ELF-1 (cell line): ENCODE results near the gene C16orf74.

Experiments used
- DNase-seq: peaks from one replicate; pipeline ENCODE4 v3.0.0-alpha.2; 2016; ENCODE audit warnings: low read depth, low spot score

Gene C16orf74

DNA sequence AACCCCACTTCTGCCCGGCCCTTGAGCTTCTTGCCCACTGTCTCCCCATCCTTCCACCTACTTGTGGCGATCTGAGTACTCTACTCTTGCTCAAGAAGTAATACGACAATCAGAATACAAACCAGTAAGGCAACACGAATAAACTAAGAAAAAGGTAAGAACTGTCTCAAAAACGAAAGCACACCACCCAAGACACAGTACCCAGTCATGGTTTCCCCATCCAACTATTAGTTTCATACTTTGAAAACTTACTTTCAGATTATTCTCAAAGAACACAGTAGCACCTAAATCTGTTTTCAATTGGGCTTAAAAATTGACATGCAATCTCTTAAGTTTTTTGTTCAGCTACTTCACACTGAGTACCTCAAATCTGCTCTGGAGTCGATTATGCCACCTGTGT, 76.1 kb downstream of the C16orf74 start:
- no peak for DNase-seq

DNA sequence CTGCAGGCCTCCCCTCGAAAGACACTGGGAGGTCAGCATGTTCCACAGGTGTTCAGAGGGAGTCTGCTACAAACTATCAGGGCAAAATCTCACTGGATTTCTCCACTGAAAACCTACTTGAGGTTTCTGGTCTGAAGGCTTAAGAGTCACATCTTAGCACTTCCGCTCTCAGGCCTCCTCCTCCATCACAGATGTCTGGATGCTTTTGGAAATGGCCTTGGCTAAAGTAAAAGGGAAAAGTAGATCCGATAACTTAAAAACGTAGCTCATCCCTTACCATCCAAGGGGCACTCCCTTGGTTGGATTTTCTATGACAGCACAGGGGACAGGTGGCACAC, 76.5 kb downstream of the C16orf74 start:
- no peak for DNase-seq

DNA sequence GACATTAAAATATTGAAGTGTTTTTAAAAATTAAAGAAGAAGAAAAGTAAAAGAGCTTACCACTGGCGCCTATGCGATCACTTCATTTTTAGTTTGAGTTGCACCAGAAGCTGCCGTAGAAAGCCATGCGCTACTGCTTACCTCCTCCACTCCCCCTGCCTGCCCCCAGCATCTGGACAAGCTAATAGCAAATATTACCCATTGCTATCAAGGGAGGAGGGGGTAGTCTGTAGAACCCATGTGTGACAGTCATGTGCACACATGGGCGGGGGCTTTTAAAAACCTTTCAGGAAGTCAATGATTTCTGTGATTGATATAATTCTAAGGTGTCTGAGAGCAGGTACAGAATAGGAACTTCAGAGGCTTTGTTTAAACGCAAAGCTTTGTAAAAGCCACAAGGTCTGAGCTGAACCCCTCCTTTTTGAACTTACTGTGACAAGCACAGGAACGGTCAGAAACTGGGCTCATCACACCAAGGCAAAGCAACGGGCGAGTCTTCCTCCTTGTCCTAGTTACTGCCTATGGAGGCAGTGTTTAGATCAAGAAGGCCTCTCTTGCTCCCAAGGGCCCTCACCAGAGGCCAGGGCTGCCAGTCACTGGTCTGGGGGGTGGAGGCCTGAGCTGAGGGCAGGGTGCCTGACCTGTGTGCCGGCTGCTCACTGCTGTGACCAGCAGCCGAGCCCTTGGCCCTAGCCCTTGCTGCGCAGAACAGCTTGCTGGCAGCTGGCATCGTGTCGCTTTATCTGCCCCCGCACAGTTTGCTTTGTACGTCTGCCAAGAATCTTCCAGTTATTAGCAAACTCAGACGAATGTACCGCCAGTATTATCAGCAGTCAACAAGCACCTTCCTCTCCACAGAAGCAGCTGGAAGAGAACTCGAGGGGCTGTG, 77.1 kb downstream of the C16orf74 start:
- no peak for DNase-seq

DNA sequence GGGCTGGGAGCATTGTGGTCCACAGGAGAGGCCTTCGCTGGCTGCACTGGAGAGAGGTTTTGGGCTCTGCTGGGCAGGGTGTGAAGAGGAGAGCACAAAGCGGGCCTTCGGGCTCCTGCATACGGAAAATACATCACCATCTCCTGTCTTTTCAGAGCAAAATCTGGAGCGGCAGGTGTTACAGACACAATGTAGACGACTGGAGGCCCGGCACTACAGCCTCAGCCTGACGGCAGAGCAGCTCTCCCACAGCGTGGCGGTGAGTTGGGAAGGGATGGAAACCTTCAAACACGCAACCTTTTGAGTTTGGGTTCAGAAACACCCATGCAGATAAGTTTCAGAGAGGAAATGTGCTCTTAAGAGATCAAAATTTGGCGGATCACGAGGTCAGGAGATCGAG, 80.1 kb downstream of the C16orf74 start:
- DNase-seq: no peak

DNA sequence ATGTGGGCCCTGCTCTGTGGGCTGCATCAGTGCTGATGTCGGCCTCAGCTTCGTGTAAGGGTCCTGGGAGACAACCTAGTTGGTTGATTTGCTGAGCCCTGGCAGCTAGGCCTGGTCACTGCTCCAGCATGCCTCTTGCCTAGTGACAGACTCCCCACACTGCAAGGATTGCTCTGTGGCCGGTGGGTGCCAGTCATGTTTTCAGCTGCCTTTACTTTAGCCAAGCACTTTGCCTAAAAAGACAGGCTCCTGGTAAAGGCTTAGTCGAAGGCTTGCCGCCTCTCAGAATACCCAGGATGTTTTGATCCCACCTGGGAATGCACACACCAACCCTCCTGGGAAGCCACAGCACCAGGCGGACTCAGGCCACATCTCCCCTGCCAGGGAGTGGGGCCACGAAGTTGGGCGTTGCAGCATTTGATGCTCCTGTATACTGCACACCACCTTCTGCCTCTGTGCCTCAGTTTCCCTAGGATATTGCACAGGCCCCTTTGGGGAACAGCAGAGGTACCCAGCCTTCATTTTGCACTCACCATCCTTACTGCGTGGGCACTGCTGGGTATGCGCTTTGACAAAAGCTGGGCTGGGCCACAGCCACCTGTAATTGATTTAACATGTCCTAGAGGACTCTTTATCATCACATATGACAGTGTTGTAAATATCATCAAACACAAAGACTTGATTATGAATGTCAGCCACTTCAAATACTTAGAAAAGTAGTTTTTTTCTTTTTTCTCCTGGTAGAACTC, 82.0 kb downstream of the C16orf74 start:
- DNase-seq: no peak

DNA sequence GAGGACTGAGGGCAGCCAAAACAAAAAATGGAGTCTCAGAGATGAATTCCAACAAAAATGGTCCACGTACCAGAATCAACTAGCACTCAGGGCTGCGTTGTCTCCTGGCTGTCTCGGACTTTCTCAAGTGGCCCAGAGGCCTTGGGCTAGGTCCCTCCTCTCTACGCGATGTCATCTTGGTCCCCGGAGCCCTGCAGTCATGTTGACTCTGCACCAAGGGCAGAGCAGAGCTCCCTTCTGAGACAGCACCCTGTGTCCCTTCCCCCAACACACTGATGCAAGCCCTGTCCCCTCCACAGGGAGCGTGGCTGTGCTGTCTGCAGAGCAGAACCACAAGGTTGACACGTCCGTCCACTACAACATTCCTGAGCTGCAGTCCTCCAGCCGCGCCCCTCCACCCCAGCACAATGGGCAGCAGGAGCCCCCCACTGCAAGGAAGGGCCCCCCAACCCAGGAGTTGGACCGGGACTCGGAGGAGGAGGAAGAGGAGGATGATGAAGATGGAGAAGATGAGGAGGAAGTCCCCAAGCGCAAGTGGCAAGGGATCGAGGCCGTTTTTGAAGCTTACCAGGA, 83.0 kb downstream of the C16orf74 start:
- no peak for DNase-seq

DNA sequence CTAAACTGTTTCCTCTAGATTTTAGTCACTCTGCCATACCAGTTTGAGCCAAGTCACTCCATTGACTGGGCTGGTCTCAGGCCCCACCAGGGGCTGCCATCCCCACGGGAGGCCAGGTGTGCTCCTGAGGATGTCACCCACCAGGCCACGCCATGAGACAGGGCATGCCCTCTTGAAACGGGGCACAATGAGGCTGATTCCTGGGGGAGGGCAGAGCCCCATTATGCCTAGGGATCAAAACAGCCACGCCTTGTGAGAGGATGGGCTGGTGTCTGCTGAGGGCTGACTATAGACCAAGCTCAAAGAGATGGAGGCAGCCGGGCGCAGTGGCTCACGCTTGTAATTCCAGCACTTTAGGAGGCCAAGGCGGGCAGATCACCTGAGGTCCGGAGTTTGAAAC, 83.6 kb downstream of the C16orf74 start:
- no peak for DNase-seq

DNA sequence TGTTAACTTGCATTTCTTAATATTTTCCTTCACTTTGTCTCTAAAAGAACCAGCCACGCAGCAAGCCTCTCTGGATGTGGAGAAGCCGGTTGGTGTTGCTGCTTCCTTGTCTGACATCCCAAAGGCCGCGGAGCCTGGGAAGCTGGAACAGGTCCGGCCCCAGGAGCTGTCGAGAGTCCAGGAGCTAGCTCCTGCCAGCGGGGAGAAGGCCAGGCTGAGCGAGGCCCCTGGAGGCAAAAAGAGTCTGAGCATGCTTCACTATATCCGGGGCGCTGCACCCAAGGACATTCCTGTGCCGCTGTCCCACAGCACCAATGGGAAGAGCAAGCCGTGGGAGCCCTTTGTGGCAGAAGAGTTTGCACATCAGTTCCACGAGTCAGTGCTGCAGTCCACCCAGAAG, 85.0 kb downstream of the C16orf74 start:
- DNase-seq: no peak

DNA sequence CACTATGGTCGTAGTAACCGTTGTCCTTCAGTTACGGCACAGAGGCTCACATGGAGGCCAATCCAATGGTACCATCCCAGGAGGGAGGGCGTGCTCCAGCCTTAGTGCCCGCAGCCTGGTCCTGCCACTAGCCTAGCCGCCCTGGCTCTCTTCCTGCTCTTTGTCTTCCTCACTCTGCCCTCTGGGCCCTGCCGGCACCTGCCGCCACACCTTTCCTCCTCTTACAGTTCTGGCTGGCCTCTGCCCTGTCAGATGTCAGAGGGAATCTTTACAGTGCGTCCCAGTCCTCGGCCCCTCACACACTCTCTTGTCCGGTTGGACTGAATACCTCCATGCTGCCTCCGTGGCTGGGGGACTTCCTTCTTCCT, 85.5 kb downstream of the C16orf74 start:
- no peak for DNase-seq

DNA sequence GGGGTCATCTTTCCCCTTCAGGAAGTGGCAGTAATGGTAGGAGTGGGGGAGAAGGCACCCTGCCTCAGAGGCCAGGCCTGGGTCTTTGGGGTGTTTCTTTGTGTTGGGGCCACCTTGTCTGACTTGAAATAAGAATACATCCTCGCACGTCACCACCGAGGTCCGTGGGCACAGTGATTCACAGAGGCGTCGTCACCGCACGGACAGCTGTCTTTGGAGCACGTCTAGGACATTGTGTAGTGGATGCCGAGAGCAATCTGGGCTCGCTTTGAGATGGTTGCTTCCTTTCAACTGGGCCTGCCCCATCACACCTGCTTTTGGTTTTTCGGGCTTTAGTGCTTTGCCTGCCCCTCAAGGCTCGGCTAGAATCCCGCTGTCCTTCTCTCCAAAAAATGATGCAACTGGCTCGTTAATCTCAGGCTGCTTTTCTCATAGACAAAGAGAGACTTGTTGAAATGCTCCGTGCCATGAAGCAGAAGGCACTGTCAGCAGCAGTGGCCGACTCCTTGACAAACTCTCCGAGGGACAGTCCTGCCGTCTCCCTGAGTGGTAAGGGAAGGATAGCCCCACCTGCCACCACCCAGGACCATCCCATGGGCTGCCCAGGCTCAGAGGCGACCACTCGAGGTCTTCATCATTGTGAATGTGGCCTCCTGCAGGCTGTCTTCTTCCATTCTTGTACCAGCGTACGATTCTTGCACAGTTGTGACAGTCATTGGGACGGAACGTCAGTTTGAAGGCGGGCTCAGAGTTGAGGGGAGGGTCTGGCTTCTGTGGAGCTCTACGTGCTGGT, 86.1 kb downstream of the C16orf74 start:
- DNase-seq: no peak

DNA sequence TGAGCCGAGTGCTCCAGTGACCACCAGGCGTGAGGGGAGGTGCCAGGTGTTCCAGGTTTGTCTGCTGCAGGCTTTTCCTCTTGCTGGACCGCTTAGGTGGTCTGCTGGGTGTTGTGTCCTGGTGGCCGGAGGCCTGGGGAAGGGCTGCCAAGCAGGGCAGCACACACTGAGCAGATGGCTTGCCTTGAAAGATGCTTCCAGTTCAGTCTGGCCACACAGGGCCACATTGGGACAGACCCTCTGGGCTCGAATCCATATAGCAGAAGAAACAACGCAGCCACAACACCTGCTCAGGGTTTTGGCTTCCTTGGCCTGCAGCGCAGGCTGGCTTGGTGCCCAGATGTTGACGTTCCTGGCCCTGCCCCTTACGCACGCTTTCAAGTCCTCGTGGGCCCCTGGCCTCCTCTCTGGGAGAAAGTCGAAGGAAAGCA, 87.0 kb downstream of the C16orf74 start:
- no peak for DNase-seq

DNA sequence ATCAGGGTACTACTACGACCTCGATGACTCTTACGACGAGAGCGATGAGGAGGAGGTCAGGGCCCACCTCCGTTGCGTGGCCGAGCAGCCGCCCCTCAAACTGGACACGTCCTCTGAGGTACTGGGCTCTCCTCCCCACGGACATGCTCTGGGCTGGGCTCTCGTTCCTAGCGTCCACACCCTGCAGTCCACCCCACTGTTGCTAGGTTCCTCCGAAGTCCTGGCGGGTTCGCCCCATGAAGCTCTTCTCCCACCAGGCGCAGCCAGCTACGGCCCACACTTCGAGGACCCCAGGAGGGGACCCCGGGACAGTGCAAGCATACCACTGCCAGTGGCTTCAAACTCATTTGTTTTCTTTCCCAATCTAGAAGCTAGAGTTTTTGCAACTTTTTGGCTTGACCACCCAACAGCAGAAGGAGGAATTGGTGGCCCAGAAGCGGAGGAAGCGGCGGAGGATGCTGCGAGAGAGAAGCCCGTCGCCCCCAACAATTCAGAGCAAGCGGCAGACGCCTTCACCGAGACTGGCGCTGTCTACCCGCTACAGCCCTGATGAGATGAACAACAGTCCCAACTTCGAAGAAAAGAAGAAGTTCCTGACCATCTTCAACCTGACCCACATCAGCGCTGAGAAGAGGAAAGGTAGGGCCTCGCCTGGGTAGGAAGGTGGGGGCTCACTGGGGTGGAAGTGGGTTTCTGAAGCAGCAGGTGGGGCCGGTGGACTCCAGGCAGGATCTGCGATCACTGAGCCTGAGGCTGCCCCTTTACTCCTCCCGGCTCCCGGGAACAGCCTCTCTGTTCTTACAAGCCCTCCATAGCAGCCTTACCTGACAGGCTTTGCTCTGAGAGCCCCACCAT, 87.7 kb downstream of the C16orf74 start:
- no peak for DNase-seq

DNA sequence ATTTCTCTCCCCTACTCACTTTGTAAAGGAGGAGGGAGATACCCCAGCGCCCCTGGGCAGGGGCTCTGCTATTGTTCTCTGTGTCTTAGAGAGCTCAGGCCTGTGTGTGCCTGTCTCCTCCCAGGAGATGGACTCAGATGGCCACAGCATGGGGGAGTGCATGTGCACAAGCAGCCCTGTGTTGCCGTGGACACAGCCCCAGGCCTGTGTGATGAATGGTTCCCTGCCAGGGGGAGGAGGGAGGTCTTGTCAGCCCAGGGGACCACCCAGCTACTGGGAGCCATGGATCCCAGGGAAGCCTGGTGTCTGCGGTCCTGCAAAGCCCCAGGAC, 88.4 kb downstream of the C16orf74 start:
- peak; percentile 60 for DNase-seq

DNA sequence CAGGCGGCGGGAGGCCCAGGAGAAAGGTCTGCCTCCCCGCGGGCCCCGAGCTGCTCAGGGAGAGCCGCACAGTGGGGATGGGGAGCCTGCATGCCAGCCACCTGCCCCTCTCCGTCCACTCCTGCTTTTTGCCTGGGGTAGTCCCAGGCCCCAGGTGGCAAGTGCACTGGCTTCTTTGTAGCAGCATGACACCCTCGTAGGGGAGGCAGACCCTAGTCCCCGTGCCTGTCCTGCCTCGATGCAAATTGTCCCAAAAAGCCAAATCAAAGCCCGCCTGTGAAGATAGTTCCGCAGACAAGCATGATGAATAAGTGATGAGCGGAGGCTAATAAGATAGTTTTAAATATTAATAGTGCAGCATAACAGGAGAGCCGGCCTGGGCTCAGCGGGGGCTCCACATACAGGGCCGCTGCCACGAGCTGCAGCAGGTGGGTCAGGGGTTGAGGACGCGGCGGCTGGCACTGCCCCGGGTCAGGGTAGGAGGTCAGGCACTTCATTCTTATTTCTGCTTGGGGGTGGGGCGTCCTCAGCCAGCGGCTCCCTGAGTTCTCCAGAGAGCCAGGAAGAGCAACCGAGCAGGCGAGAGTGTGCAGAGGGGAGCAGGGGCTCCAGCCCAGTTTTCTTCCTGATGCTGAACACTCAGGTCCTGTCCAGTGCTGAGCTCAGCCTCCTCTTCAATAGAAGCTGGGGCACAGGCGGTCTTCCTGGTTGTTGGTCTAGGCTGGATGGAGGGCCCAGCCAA, 89.0 kb downstream of the C16orf74 start:
- no peak for DNase-seq

DNA sequence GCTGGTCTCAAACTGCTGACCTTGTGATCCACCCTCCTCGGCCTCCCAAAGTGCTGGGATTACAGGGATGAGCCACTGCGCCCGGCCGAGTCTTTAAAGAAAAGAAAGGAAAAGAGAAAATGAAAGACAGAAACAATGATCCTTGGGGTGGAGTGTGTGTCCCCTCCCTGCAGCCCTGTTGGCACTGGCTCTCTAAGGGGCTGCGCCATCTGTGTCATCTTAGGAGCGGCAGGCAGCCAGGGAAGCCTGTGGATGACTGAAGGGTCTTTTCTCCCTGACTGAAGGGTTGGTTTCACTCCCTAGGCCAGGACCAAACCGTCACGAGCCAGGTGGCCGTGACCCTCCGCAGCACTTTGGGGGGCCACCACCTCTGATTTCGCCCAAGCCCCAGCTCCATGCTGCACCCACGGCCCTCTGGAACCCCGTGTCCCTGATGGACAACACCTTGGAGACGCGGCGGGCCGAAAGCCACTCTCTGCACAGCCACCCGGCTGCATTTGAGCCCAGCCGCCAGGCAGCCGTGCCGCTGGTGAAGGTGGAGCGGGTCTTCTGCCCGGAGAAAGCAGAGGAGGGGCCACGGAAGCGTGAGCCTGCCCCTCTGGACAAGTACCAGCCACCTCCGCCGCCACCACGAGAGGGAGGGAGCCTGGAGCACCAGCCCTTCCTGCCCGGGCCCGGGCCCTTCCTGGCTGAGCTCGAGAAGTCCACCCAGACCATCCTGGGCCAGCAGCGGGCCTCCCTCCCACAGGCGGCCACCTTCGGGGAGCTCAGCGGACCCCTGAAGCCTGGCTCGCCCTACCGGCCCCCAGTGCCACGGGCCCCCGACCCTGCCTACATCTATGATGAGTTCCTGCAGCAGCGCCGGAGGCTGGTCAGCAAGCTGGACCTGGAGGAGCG, 89.8 kb downstream of the C16orf74 start:
- DNase-seq: no peak

DNA sequence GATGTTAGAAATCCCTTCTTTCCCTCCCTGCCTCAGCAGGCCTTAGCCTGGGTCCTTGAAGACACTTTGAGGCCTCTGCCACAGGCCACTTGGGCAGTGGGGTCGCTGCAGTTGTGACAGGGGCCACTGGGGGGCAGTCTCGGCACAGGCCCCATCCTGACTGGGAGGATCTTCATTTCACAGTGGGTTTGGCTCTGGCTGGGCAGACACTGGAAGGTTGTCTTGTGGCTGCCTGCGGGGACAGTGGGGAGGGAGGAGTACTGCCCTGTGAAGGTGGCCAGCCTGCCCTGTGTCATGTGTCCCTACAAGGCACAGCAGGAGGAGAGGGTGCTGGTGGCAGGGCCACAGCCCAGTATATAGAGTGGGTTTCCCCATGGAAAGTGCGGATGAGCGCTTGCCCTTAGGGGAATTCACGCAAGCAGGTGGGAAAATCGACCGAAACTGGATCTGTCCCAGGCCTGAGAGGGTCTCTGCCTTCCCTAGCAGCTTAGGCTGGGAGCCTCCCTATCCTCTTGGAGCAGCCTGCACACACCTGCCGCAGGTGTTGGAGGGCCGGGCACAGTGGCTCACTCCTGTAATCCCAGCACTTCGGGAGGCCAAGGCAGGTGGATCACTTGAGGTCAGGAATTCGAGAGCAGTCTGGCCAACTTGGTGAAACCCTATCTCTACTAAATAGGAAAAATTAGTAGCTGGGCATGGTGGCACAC, 90.9 kb downstream of the C16orf74 start:
- peak; percentile 92 for DNase-seq

DNA sequence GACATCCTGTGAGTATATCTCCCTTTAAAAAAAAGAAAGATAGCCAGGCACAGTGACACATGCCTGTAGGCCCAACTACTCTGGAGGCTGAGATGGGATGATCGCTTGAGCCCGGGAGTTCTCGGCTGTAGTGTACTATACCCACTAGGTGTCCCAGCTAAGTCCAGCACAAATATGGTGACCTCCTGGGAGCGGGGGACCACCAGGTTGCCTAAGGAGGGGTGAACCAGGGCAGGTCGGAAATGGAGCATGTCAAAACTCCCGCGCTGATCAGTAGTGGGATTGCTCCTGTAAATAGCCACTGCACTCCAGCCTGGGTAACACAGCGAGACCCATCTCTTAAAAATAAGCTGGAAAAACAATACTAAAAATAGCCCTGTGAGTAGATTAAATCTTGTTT, 91.6 kb downstream of the C16orf74 start:
- DNase-seq: no peak

DNA sequence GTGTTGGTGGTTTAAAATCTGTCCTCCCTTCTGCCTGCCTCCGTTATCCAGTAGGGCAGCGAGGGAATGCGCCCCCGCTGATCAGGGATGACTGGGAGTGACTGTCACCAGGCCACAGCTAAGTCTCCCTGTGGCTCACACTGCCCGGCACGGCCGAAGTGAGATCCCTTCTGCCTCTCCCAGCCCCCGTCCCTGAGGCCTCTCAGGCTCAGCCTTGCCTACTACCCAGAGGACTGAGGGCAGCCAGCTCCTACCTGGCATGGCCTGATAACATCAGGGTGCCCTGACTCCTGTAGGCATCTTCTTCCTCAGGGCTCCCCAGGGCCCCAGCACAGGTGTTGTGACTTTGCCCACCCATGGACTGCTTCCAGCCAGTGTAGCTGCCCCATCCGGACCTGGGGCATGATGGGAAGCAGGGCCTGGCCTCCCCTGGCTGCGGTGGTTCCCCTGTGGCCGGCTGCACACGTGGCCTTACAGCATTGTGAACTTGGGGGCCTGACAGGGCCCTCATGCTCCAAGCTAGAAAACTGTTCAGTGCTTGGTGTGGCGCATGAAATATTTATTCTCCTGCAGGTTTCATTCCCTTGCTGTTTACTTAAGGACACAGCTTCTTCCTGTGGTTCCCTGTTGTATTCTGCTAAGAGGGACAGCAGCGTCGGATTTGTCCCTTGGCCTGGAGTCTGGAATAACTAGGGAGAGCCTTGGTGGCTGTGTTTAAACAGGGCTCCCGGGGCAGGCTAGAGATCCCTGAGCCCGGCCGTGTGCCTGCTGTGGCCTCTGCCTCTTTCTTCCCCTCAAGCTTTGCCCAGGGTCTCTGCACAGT, 92.2 kb downstream of the C16orf74 start:
- DNase-seq: no peak
